Cerebellar nuclear complex (tissue), 1 donor: Measurements from ENCODE around the gene CDKL5.
A peak's percentile ranks its signal among the peaks of the same experiment; 100 is the strongest.
"Not testable (repeated sequence)": the region's sequence is repeated elsewhere in the genome, so short reads cannot be mapped to it uniquely, and the experiment has no call there.

Experiments used
- DNase-seq, 2 experiments: peaks; one replicate each; lab custom pipeline; 2025; lab: John Stamatoyannopoulos, UW

Gene CDKL5

DNA sequence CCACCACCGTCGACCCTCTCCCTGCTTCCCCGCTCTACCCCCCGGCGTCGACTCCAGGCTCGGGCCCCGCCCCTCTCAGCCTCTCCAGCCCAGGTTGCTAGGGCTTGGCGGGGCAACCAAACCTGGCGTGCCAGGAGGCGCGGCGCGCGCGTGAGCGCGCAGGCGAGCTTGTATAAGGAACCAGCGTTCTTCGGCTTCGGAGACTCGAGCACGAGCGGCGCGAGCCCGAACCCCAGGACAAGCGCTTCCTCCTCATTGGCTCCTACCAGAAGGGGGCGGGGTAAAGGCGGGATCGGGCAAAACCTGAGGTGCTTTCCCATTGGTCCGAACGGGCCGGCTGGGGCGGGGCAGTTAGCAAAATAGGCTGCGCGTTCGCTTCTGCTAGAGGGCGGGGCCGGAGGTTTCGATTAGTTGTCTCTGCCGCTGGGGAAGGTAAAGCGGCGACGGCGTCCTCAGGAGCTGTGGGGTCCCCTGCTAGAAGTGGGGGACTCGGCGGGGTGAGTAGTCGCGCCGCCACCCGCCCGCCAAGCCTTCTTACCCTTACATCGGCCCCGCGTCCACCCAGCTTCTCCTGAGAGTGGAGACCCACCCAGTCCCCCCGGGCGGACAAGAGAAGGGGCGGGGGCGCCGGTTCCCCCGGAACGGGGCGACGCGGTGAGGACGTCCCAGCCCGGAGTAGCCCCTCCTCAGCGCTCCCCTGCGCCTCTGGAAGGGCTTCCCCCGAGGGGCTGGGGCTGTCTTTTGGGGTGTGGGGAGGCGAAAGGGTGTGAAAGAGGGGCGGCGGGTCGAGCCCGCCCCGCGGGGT lies at the start of gene CDKL5:
TSS of gene CDKL5 (plus strand) at position 410 of the 805 bp plus-strand sequence. CDS start 81,489 bp downstream, outside the sequence.
- DNase-seq, result peak; percentile 61 to 93

DNA sequence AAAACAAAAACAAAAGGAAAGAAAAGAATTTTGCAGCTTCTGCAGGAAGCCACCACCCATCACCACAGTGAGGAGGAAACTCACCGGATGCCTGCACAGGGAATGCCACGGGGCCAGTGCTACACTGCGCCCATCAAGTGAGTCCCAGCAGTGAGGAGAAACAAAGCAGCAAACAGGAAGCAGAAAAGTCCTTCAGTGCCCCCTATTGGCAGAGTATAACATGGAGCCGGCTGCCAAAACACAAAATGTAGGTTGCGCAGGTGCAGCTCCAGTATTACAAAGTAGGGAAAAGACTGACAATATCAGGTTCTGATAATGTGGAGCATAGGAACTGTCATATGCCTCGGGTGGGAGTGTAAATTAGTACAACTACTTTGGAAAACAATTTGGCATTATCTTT lies 47.6 kb upstream of the CDKL5 start:
- DNase-seq, result no peak

GRCh38 chrX:18389966-18390365 lies 35.4 kb upstream of the CDKL5 start:
- no peak for DNase-seq

DNA sequence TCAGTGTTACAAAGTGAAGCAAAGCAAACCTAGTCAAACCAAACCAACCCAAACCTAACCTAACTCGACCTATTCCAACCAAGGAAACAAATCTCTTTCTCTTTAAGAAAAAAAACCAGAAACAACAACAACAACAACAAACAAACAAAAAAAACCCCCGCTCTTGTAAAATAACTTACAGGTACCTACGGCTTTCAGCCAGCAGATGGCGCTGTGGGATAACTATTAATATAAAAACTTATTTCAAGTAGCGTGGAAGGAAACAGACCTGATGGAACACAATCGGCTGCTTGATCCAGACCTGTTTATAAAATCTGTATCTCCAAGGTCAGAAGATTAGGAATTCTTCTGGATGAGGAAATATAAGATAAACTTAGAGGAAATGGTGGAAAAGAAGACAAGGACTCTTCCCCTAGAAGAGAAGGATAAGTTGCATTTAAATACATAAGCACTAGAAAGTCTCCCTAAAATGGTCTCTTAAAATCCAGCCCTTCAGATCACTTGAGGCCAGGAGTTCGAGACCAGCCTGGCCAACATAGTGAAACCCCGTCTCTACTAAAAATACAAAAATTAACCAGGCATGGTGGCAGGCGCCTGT lies 34.4 kb upstream of the CDKL5 start:
- DNase-seq, result peak in 1 of 2 experiments; percentile 6

- DNase-seq, result no peak
These were observed 30.9 kb upstream of the CDKL5 start for GRCh38 chrX:18394477-18394876.

DNA sequence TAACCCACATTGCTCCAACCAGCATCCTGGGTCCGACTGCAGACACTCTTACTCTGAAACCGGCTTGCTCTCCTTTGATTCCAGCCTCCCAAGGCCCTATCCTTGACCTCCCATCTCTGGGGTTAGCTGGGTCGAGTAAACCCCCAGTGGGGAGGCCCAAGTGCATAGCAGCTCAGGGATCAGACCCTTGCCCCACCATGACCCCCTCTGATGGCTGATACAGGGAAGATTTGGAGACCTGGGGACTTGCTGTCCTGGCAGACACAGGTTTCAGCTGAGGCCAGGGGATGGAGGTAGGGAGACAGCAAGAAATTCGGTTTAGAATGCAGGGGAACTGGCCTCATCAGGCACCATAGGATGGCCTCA lies 23.6 kb upstream of the CDKL5 start:
- DNase-seq, result no peak

GRCh38 chrX:18406531-18407266 lies 18.7 kb upstream of the CDKL5 start:
- DNase-seq, result no peak

GRCh38 chrX:18410038-18410437 lies 15.4 kb upstream of the CDKL5 start:
- no peak for DNase-seq

DNA sequence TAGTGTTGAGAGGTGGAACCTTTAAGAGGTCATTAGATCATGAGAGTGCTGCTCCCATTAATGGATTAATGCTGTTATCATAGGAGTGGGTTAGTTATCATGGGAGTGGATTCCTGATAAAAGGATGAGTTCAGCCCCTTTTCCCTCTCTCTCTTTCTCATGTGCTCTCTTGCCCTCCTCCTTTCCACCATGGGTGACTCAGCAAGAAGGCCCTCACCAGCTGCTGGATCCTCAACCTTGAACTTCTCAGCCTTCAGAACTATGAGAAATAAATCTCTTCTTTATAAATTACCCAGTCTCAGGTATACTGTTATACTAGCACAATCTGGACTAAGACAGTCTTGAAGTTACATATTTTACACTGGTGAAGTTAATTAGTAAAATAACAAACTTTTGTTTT lies 10.0 kb upstream of the CDKL5 start:
- no peak for DNase-seq

DNA sequence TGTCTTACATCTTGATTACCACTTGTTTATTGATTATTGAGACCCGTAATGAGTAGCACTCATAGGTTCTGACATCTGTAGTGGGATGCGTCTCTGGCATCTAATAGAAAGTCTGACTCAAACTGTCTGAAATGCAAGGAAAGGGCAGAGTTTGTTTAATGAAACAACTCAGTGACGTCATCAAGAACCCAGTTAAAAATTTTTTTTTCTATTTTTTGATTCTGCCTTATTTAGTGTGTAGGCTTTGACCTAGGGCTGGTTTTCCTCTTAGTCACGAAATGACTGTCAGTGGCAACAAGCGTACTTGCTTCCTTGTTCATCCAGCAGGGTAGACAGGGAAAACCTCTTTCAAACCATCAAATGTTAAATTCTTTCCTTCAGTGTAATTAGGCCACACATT lies 3.1 kb upstream of the CDKL5 start:
- DNase-seq, result no peak

DNA sequence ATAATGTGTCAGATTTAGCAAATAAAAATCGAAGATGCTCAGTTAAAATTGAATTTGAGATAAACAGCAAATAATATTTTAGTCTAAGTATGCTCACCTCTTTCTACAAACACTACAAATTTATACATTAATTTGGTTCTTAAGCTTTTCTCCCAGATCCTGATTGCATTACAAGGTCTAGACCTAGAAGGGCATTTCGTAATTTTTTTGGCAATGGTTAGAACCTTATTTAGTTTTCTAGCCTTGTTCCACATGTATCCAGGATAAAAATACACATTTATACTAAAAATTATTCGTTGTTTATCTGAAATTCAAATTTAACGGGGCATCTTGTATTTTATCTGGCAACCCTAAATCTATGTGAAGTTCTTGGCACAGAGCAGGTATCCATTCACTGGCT lies 2.5 kb upstream of the CDKL5 start:
- no peak for DNase-seq

- DNase-seq, result no peak
These were observed 768 bp upstream of the CDKL5 start for GRCh38 chrX:18424482-18425198.

- no peak for DNase-seq
These were observed 554 bp downstream of the CDKL5 start for GRCh38 chrX:18426004-18426320.

DNA sequence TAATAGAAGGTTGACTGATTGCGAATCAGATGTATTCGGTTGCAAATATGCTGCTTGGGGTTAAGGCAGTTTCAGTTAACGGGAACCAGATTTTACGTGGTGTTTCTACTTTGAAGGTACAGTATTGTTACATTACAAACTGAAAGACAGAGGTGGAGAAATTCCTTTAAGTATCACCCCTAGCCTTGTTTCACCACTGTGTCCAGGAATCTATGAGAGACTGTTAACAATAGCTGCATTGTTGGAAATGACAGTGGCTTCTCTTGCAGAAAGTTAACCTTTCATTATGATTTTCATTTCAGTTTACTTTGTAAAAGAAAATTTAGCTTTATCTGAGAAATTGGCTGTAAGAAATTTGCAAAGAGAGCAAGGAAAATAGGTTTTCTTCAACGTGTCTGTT lies 2.6 kb downstream of the CDKL5 start:
- no peak for DNase-seq

DNA sequence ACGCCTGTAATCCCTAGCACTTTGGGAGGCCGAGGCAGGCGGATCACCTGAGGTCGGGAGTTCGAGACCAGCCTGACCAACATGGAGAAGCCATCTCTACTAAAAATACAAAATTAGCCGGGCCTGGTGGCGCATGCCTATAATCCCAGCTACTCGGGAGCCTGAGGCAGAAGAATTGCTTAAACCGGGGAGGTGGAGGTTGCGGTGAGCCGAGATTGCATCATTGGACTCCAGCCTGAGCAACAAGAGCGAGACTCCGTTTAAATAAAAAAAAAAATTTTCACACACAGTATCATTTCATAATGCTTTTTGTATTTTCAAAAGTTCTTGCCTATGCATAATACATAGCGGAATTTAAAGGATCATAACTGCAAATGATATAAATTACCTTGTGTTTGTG lies 7.9 kb downstream of the CDKL5 start:
- DNase-seq, result not testable (repeated sequence)

DNA sequence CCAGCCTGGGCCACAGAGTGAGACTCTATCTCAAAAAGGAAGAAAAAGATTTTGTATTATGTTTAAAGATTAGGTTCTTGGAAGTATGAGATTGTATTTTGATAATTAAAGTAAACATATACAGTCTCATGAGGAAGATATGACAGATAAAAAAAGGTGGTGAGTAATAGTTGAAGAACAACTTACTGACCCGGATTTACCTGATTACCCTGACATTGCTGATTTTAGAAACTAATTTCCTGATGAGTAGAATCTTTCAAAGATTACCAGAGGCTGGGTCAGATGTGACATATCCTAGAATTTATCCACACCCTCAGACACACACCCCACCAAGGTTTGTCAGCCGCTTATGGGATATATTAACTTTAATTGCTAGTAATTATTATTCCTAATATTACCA lies 9.5 kb downstream of the CDKL5 start:
- DNase-seq, result no peak

DNA sequence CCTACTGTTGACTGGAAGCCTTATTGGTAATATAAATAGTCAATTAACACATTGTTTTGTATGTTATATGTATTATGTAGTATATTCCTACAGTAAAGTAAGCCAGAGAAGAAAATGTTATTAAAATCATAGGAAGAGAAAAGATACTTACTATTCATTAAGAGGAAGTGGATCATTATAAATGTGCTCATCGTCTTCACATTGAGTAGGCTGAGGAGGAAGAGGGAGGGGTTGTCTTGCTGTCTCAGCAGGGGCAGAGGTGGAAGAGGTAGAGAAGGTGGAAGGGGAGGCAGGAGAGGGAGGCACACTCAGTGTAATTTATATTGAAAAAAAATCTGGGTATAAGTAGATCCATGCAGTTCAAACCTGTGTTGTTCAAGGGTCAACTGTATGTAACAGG lies 10.6 kb downstream of the CDKL5 start:
- no peak for DNase-seq

GRCh38 chrX:18440835-18441234 lies 15.4 kb downstream of the CDKL5 start:
- DNase-seq, result no peak

- DNase-seq, result no peak
These were observed 16.5 kb downstream of the CDKL5 start for GRCh38 chrX:18441780-18442367.

DNA sequence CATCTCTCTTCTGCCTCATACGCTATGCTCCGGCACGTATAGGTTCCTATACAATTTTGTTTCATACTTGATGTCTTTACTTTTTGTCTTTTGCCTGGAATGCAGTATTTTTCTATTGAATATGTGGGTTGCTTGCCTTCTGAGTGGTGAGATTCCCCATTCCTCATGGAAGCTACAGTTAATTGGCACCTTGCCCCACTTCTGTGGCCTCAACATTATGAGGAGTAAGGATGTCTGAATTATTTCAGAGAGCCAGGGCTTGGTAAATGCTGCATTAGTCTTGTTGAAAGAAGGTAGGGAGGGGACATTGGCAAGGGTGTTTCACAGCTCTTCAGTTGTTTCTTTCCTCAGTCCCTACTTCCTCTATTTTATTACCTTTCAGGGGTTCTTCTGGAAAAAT lies 23.0 kb downstream of the CDKL5 start:
- DNase-seq, result no peak

GRCh38 chrX:18449236-18449635 lies 23.8 kb downstream of the CDKL5 start:
- no peak for DNase-seq

- DNase-seq, result no peak
These were observed 30.0 kb downstream of the CDKL5 start for GRCh38 chrX:18455384-18455783.
